HG02610 (cell line): ENCODE measurements around the gene ZSWIM1.
A peak's percentile ranks its signal among the peaks of the same experiment; 100 is the strongest.
"Not testable (repeated sequence)": the region's sequence is repeated elsewhere in the genome, so short reads cannot be mapped to it uniquely, and the experiment has no call there.

Experiments used
- ATAC-seq: cut with Tn5 transposase; IDR thresholded peaks from one replicate; pipeline ENCODE4 v1.9.1; 2021; ENCODE audit warnings: mild to moderate bottlenecking, moderate library complexity; ENCODE audit not compliant: unreplicated experiment

ZSWIM1 gene

DNA sequence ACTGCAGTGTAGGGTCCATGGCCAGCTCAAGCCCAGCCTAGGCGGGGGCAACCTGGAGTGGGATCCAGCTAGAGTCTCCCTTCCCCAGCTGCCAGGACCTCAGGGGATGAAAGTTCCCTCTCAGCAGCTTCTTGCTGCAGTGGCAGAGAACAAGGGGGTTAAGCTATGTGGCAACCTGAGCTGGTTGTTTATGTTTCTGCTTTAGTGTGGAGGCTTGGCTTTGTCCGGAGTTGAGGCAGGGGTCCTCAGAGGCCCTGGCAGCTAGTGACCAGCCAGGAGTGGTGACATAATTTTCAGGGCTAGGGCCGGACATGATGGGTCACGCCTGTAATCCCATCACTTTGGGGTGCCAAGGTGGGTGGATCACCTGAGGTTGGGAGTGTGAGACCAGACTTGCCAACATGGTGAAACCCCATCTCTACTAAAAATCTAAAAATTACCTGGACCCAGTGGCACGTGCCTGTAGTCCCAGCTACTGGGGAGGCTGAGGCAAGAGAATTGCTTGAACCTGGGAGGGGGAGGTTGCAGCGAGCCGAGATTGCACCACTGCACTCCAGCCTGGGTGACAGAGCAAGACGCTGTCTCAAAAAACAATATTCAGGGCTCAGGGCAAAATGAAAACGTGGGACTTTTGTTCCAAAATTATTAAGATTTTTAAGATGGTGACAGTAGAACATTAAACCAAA, 44.9 kb downstream of the ZSWIM1 start:
- no peak for ATAC-seq

DNA sequence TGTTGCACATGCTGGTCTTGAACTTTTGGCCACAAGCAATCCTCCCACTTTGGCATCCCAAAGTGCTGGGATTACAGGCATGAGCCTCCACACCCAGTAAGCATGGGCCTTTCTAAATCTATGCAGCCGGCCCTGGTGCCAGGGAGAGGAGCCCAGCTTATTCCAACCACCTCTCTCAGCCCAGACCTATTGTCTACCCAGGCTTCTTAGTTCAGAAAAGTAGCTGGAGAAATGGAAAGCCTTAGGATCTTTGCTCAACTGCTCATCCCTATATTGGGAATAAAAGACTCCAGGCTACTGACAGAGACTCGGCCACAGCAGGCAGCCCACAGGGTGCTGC, 45.7 kb downstream of the ZSWIM1 start:
- no peak for ATAC-seq

DNA sequence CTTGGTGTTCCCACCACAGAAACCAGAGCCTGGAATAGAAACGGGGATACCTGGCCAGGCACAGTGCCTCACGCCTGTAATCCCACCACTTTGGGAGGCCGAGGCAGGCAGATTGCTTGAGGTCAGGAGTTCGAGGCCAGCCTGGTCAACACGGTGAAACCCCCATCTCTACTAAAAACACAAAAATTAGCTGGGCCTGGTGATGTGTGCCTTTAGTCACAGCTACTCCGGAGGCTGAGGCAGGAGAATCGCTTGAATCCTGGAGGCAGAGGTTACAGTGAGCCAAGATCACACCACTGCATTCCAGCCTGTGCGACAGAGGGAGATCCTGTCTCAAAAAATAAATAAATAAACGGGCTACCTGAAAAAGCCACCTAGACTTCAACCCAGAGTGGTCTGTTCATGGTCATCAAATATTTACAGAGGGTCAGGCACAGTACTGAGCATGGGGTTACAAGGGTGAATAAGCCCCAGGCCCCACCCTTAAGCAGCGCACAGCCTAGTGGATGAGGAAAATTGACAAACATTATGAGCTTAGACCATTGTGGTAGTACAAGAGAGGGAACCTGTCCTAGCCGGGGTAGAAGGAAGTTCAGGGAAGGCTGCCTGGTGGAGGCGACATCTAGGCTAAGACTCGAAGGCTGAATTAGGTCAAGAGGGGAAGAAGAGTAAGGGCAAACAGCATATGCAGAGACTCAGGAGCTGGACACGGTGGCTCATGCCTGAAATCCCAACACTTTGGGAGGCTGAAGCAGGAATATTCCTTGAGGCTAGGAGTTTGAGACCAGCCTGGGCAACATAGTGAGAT, 46.2 kb downstream of the ZSWIM1 start:
- ATAC-seq: no peak

DNA sequence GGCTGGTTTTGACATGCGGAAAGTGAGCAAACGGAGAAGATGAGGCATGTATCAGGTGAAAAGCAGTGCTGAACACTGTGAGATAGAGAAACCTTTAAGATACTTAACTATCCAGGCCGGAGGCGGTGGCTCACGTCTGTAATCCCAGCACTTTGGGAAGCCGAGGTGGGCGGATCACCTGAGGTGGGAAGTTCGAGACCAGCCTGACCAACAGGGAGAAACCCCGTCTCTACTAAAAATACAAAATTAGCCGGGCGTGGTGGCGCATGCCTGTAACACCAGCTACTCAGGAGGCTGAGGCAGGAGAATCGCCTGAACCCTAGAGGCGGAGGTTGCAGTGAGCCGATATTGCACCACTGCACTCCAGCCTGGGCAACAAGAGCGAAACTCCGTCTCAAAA, 50.7 kb downstream of the ZSWIM1 start:
- not testable (repeated sequence) for ATAC-seq

DNA sequence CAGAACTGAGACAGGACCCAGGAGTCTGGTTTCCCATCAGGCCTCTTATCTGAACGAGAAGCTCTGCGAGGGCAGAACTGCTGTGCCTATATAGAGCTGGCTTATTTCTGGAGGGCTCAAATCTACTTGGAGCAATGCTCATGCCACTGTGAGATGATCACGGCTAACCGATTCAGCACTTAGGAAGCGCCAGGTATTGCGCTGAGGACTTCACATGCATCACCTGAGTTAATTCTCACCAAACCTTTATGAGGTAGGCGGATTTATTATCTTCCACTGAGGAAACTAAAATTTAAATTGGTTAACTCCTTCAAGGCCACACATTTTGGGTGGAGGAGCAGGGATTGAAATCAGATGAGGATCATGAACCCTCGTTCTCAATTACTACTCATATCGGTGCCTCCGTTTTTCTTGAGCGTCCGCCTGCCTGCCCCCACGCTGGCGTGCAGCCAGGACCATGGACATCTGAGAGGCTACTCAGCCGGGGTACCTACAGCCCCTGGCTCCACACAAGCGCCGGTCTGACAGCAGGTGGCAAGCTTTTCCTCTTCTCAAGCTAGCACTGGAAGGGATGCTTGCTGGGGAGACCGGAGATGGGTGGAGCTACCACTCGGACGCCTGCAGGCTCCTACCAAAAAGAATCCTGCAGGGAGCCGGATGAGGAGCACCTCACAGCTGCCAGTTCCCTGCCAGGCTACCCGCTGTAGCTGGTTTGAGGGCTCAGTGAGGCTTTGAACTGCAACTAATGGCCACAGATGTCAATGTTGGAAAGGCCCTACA, 52.4 kb downstream of the ZSWIM1 start:
- ATAC-seq: no peak

DNA sequence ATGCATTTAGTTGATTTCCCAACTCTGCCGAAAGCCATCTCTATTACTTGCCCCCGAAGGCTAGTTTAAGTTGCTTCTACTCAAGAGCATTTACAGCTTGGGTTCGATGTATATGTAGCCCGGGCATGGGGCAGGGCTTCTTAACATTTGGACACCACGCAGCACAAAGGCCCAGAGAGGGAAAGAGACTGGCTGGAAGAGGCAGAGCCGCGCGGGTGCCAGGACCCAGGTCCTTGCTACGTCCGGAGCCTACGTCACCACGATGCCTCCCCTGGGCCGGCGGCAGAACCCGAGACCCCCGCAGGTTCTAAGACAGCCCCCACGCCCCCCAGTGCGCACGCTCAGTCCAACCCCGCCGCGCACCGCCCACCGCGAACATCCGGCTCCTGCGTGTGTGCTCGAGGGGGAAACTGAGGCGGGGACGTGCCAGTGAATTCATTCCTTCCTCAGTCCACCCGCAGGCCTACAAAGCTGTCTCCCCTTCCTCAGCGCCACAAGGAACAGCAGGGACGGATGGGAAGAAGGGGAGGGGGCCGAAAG, 53.1 kb downstream of the ZSWIM1 start:
- ATAC-seq: peak; percentile 5
